PFSK-1 (cell line): ENCODE data around the gene ACIN1.

Experiments used
- FOXP2 ChIP-seq: optimal IDR thresholded peaks from 2 replicates; pipeline ENCODE3; 2011; ENCODE audit warnings: borderline replicate concordance, control low read depth, inconsistent platforms; ENCODE audit not compliant: insufficient read depth; ENCODE audit errors: extremely low read length, extremely low read depth
- POLR2AphosphoS5 ChIP-seq: IDR thresholded peaks from 2 replicates; pipeline ENCODE4 v1.6.1; 2012; ENCODE audit warnings: low read depth, mild to moderate bottlenecking, control low read depth, low read length, moderate library complexity
- SIN3A ChIP-seq: IDR thresholded peaks from 2 replicates; pipeline ENCODE4 v1.6.1; 2012; ENCODE audit warnings: mild to moderate bottlenecking, low read length, moderate library complexity, borderline replicate concordance; ENCODE audit not compliant: insufficient read depth
- TAF1 ChIP-seq: IDR thresholded peaks from 2 replicates; pipeline ENCODE4 v1.6.1; 2012; ENCODE audit warnings: low read length, control low read depth, borderline replicate concordance; ENCODE audit not compliant: insufficient read depth
- TF ChIP-seq, protein P1 (sequence below), 2 experiments: IDR thresholded peaks; 2 replicates each; pipeline versions ENCODE4 v1.6.1 to v1.8.0; 2011 to 2012; ENCODE audit warnings: low read depth in 2 of 2, low read length in 2 of 2, control low read depth in 1 of 2, inconsistent platforms in 1 of 2, mild to moderate bottlenecking in 1 of 2, moderate library complexity in 1 of 2; ENCODE audit not compliant: insufficient read depth in 1 of 2

DNA sequence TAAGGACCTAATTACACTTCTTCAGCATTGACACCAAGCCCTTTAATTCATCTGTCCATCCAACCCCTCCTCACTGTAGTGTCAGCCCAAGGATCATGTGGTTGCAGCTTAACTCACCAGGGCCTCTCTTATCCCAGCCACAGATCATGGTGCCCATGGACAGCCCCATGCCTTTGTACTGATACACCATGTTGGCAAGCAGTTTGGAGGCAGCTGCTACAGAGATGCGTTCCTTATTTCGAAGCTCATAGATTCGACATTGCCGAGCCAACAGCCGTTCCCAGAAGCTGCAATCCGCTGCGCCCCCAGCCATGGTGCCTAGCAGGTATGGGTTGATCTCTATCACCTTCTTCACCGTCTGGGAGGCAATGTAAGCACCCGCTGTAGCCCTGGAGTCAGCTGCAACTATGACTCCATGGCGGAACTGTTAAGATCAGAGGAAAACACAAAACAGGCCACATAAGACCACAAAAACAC is 61.6 kb downstream of the ACIN1 start:
- TF ChIP-seq TAF1 (no peak), POLR2AphosphoS5 (no peak), SIN3A (no peak), FOXP2 (no peak)
- TF ChIP-seq, protein P1, sequence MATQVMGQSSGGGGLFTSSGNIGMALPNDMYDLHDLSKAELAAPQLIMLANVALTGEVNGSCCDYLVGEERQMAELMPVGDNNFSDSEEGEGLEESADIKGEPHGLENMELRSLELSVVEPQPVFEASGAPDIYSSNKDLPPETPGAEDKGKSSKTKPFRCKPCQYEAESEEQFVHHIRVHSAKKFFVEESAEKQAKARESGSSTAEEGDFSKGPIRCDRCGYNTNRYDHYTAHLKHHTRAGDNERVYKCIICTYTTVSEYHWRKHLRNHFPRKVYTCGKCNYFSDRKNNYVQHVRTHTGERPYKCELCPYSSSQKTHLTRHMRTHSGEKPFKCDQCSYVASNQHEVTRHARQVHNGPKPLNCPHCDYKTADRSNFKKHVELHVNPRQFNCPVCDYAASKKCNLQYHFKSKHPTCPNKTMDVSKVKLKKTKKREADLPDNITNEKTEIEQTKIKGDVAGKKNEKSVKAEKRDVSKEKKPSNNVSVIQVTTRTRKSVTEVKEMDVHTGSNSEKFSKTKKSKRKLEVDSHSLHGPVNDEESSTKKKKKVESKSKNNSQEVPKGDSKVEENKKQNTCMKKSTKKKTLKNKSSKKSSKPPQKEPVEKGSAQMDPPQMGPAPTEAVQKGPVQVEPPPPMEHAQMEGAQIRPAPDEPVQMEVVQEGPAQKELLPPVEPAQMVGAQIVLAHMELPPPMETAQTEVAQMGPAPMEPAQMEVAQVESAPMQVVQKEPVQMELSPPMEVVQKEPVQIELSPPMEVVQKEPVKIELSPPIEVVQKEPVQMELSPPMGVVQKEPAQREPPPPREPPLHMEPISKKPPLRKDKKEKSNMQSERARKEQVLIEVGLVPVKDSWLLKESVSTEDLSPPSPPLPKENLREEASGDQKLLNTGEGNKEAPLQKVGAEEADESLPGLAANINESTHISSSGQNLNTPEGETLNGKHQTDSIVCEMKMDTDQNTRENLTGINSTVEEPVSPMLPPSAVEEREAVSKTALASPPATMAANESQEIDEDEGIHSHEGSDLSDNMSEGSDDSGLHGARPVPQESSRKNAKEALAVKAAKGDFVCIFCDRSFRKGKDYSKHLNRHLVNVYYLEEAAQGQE (IDR thresholded peaks at IDR 0.05; ENCODE audit: insufficient read depth in 1 of 2, low read depth in 2 of 2, low read length in 2 of 2) = no peak
